Posterior cingulate gyrus (tissue), 11 donors: ENCODE measurements around the gene SPNS3.

ENCODE experiments used
- DNase-seq, 10 donors: peaks; one replicate each; pipeline versions ENCODE4 v3.0.0 to v3.0.0-alpha.2; 2020 to 2021; ENCODE audit warnings: mixed read lengths in 3 of 10
- intact Hi-C: fragments of 100-400 bp; cut with DNase I; formaldehyde crosslinking; loops from one replicate; pipeline ENCODE4 v1.15.1; 2023

SPNS3 gene

GRCh38 chr17:4520060-4520893 is 86.5 kb downstream of the SPNS3 start:
- peak in 1 of 10 donors; percentile 66 for DNase-seq
- intact Hi-C loops = no loop called here

GRCh38 chr17:4520894-4521600 is 87.3 kb downstream of the SPNS3 start:
- intact Hi-C loops = no loop called here
- DNase-seq = peak in 1 of 10 donors; percentile 72

DNA sequence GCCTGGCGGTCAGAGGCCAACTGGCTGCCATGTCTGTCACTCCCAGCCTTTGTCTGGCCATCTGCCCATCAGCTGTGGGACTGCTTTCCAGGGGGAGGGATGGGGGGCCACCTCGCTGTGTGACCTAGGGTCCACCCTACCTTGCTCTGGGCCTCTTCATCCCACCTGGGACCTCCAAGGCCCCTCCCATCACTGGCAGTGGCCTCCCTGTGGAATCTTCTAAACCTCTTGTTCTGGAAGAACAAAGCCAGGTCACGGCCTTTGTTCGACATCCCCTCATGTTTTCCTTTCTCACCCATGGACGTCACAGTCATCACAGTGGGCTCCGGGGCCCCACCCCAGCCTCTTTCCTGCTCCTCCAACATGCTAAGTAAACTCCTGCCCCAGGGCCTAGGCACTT is 88.9 kb downstream of the SPNS3 start:
- intact Hi-C loops = no loop called here
- DNase-seq = no peak

DNA sequence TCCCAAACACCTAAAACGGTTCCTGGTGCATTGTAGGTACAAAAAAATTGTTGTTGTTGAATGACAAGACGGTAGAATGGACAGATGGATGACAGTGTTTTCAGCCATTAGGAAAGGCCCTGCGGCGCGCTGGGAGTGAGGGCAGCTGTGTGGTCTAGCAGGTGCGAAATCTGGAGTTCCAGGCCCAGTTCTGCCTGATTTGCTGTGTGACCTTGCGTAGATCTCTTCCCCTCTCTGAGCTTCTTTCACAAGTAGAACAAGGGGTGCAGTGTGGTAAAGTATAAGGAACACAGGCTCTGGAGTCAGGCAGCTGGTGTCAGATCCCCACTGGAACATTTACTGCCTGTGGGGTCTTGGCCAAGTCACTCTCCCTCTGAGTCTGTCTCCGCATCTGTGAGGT is 90.2 kb downstream of the SPNS3 start:
- intact Hi-C loops = no loop called here
- DNase-seq = no peak

DNA sequence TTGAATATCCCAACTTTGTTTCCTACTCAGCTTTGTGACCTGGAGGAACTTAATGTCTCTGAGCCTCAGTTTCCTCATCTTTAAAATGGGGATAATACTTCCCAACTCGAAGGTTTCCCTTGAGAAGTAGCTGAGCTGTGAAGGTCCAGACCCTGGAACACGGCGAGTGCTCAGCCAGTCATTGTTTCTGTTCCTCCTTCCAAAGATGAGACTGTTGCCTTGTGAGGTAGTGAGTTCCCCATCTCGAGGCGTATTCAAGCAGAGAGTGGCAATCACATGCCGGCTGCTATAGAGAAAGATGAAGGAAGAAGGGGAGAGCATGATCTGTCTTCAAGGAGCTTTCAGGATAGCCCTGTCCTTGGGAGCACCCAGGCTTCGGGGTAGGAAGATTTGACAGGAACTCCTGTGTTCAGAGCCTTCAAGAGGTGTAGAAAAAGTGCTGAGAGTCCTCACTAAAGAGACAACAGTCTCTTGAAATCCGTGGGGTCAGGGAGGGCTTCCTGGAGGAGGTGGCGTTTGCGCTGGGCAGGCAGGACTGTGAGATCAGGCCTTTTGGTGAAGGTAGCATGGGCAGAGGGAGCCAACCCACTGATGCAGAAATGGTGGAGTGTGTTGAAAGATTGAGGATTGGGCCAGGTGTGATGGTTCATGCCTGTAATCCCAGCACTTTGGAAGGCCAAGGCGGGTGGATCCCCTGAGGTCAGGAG is 92.1 kb downstream of the SPNS3 start:
- intact Hi-C loops = no loop called here

DNA sequence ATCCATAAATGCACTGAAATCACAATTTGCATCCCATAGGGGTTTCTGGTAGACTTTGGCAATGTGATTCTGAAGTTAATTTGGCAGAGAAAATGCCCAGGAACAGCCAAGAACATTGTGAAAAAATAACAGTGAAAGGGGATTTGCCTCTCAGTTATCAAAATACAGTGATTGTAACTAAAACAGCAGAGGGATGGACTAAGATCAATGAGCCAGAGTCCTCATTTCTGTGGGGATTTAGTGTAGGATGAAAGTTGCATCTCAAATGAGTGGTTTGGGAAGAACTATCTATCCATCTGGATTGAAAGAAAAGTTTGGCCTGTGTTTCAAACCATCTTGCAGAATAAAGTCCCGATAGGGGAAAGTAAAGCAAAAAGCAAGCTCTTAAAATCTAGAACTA is 93.4 kb downstream of the SPNS3 start:
- intact Hi-C loops = no loop called here
- no peak for DNase-seq

More for the DNA sequence above, 92.1 kb downstream of the SPNS3 start:
- no peak for DNase-seq

DNA sequence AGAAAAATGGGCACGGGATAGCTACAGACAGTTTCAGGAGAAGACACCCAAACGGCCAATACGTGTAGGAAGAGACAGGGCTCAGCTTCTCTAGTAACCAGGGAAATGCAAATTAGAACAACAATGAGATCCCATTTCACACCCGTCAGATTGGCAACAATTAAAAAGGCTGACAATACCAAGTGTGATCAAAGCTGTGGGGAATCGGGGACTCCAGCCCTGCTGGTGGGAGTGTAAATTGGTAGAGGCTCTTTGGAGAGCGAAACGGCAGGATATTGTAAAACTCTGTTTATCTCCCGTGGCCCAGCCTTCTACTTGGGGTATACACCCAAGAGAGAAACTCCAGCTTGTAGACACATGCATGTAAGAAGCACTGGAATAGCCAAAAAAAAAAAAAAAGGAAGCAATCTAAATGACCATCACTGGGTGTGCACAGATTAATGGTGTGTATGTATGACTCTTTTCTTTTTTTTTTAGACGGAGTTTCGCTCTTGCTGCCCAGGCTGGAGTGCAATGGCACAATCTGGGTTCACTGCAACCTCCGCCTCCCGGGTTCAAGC is 93.9 kb downstream of the SPNS3 start:
- no peak for DNase-seq
- intact Hi-C loops = no loop called here

DNA sequence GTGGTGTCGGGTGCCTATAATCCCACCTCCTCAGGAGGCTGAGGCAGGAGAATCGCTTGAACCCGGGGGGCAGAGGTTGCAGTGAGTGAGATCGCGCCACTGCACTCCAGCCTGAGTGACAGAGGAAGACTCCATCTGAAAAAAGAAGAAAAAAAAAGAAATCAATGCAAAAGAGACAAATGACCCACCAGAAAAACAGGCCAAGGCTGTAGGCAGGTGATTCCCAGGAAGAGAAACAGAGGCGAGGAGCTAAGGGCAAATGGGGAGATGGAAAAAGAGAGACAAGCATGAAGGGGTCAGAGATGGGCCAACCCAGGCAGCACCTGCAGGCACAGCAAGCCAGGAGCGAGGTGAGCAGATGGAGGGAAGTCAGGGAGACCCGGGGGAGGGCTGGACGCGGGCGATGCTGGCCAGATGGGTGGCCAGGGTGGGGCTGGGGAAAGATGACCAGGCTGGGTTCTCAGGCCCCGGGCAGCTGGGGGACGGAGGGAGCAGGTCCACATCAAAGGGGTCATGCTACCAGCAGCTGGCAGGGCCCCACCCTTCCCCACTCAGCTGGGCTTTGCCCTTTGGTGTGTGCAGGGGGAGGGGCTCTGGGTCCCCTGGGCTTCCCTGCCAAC is 95.9 kb downstream of the SPNS3 start:
- intact Hi-C loops = no loop called here
- no peak for DNase-seq

GRCh38 chr17:4530799-4531730 is 97.3 kb downstream of the SPNS3 start:
- intact Hi-C loops = no loop called here
- DNase-seq = peak in 3 of 10 donors; percentile 45 to 90 (median 60)

DNA sequence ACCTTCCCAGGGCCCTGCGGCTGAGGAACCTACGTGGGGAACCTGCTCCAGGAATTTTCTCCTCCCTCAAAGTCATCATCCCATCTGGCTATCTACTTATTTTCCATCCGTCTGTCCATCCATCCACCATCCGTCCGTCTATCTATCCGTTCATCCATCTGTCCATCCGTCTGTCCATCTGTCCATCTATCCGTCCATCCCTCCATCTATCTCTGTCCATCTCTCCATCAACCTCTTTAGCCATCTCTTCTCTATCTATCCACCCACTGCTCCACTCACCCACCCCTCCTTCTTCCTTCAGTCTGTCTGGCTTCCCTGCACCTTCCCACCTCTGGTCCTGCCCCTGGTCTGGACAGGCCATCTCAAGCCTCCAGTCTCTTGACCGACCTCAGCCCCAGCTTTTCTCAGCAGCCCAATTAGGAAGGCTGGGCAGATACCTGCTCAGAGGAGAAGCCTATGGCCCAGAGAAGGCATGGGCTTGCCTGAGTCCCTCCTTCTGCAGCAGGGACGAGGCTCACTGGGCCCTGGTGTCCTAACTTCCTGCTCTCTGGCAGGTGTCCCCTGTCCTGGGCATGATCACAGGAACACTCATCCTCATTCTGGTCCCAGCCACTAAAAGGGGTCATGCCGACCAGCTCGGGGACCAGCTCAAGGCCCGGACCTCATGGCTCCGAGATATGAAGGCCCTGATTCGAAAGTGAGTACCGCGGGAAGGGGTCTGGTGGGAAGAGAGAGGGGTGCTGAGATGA is 98.4 kb downstream of the SPNS3 start:
- intact Hi-C loops = no loop called here
- no peak for DNase-seq

DNA sequence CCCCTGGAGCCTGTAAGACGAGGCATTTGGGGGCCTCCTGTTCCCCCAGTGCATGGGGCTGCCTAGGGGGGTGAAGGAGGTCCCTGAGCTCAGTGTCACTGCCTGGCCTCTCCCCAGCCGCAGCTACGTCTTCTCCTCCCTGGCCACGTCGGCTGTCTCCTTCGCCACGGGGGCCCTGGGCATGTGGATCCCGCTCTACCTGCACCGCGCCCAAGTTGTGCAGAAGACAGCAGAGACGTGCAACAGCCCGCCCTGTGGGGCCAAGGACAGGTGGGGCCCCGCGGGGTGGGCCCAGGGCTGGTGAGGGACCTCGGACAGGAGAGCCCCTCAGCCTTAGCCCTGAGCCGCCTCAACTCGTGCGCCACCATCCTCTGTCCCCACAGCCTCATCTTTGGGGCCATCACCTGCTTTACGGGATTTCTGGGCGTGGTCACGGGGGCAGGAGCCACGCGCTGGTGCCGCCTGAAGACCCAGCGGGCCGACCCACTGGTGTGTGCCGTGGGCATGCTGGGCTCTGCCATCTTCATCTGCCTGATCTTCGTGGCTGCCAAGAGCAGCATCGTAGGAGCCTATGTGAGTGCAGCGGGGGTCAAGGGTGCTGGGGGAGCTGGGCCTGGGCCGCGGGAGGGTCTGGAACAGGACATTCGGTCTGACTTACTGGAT is 99.3 kb downstream of the SPNS3 start:
- intact Hi-C loops = no loop called here
- DNase-seq = no peak

GRCh38 chr17:4533523-4534504 is 100.1 kb downstream of the SPNS3 start:
- peak; percentile 85 to 99 (median 92) for DNase-seq
- intact Hi-C loops = no loop called here

- intact Hi-C loops = no loop called here
These were observed 100.8 kb downstream of the SPNS3 start for GRCh38 chr17:4534515-4534914.

GRCh38 chr17:4534928-4535666 is 101.4 kb downstream of the SPNS3 start:
- DNase-seq = peak in 3 of 10 donors; percentile 44 to 90 (median 66)
- intact Hi-C loops = no loop called here

More at GRCh38 chr17:4534515-4534914, 100.8 kb downstream of the SPNS3 start:
- peak in 1 of 10 donors; percentile 65 for DNase-seq

- DNase-seq = no peak
- intact Hi-C loops = no loop called here
These were observed 102.0 kb downstream of the SPNS3 start for GRCh38 chr17:4535667-4536258.

DNA sequence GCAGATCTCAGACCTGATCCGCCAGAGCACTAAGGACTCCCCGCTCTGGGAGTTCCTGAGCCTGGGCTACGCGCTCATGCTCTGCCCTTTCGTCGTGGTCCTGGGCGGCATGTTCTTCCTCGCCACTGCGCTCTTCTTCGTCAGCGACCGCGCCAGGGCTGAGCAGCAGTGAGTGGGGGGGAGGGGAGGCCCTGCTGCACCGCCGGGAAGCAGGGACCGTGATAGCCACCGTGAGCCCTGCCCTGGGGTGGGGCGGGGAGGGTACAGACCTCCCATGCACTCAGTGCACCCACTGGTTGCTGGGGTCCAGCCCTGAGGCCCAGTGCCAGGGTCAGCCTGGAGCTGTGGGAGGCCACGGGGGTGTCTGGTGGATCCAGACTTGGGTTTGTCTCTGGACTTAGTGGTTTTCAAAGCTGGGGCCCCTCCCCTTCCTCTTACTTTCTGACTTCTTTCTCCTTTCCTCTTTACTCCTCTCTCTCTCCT is 102.6 kb downstream of the SPNS3 start:
- intact Hi-C loops = no loop called here
- peak in 1 of 10 donors; percentile 88 for DNase-seq
